ENCODE data around the gene NOXO1.
"Not testable (repeated sequence)": the region's sequence is repeated elsewhere in the genome, so short reads cannot be mapped to it uniquely, and the experiment has no call there.

The NOXO1 gene

GRCh38 chr16:1940273-1941161, 40.8 kb downstream of the NOXO1 start:
- DNase-seq = no peak

- DNase-seq = not testable (repeated sequence)
These were observed 41.4 kb downstream of the NOXO1 start for GRCh38 chr16:1939833-1940232.

GRCh38 chr16:1938910-1939309, 42.4 kb downstream of the NOXO1 start:
- DNase-seq = no peak

GRCh38 chr16:1938316-1938715, 43.0 kb downstream of the NOXO1 start:
- DNase-seq = no peak

GRCh38 chr16:1936945-1937479, 44.3 kb downstream of the NOXO1 start:
- no peak for DNase-seq

- DNase-seq = no peak
These were observed 48.1 kb downstream of the NOXO1 start for GRCh38 chr16:1933097-1933661.

- no peak for DNase-seq
These were observed 48.9 kb downstream of the NOXO1 start for GRCh38 chr16:1932050-1933028.

GRCh38 chr16:1930338-1930720, 50.9 kb downstream of the NOXO1 start:
- DNase-seq = no peak

GRCh38 chr16:1929578-1930337, 51.5 kb downstream of the NOXO1 start:
- peak; percentile 92 for DNase-seq

- DNase-seq = peak; percentile 19
These were observed 52.2 kb downstream of the NOXO1 start for GRCh38 chr16:1929105-1929504.

All from stimulated activated CD4-positive, alpha-beta T cell treated with anti-CD3 and anti-CD28 coated beads, Interleukin-1b, Interleukin-23, amount 100 ng/mL, for 48 hours (primary cell).